ENCODE measurements around the gene CRISP1.
A peak's percentile ranks its signal among the peaks of the same experiment; 100 is the strongest.
"Not testable (repeated sequence)": the region's sequence is repeated elsewhere in the genome, so short reads cannot be mapped to it uniquely, and the experiment has no call there.

The CRISP1 gene

DNA sequence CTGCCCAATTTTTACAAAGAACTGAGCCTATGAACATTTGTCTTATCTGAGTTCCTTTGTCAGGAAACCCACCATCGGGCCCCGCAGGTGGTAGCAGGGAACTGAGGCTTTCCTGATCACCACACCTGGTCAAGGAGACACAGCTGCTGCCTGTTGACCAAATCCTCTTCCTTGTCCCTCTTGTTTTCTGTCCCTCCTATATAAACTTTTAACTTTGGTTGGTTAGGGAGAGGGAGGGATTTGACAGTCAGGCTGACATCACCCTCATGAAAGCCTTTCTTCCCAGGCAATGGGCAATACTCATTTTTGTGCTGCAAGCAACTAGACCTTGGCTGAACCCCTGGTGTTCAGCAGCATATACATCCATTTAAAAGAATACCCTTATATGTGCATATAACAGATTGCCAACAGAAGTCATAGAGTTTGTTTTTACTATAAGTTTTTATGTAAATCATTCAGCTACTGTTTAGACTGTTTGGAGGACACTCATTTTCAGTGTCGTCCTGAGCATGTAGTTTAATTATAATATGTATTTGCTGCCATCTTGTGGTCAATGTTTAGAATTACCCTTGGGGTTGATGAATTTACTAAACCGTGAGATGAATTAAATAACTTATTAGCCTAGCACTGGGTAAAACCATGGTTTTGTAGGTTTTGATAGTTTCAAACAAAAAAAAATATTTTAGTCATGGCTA is 17.0 kb downstream of the CRISP1 start:
- DNase-seq, result peak; percentile 55
- in situ Hi-C loops (cut with HindIII; ENCODE audit: low pct_ligation_motif_present, low pct_unique_long_range_greater_than_20kb, low sequenced_read_pairs), result no loop called here

GRCh38 chr6:49847673-49848072 is 18.7 kb downstream of the CRISP1 start:
- no peak for DNase-seq
- in situ Hi-C loops (cut with HindIII; ENCODE audit: low pct_ligation_motif_present, low pct_unique_long_range_greater_than_20kb, low sequenced_read_pairs), result no loop called here

- DNase-seq, result no peak
- in situ Hi-C loops (cut with HindIII; ENCODE audit: low pct_ligation_motif_present, low pct_unique_long_range_greater_than_20kb, low sequenced_read_pairs), result no loop called here
Measured at GRCh38 chr6:49847014-49847413, 19.3 kb downstream of the CRISP1 start.

DNA sequence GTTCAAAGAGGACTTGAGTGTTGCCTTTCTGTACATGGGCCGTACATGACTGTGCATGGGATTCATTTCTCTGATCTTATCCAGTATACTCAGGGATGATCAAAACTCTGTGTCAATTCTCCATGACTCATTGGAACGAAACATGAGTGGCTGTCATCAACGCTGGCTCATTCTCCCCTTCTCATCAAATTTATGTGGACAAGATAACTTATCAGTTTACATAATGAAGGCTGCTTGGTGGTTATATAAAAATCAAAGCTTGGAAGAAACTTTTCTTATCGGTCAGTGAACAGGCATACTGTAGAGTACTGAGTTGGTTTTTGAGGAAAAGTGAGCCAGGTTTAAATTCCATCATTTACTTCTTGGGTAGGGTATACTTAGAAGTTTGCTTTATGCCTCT is 24.9 kb downstream of the CRISP1 start:
- in situ Hi-C loops (cut with HindIII; ENCODE audit: low pct_ligation_motif_present, low pct_unique_long_range_greater_than_20kb, low sequenced_read_pairs), result no loop called here
- DNase-seq, result no peak

GRCh38 chr6:49839957-49840356 is 26.4 kb downstream of the CRISP1 start:
- in situ Hi-C loops (cut with HindIII; ENCODE audit: low pct_ligation_motif_present, low pct_unique_long_range_greater_than_20kb, low sequenced_read_pairs), result no loop called here
- DNase-seq, result no peak

- in situ Hi-C loops (cut with HindIII; ENCODE audit: low pct_ligation_motif_present, low pct_unique_long_range_greater_than_20kb, low sequenced_read_pairs), result no loop called here
- DNase-seq, result no peak
Measured at GRCh38 chr6:49839162-49839561, 27.2 kb downstream of the CRISP1 start.

- DNase-seq, result no peak
- in situ Hi-C loops (cut with HindIII; ENCODE audit: low pct_ligation_motif_present, low pct_unique_long_range_greater_than_20kb, low sequenced_read_pairs), result no loop called here
Measured at GRCh38 chr6:49835140-49835539, 31.2 kb downstream of the CRISP1 start.

GRCh38 chr6:49833386-49833785 is 32.9 kb downstream of the CRISP1 start:
- in situ Hi-C loops (cut with HindIII; ENCODE audit: low pct_ligation_motif_present, low pct_unique_long_range_greater_than_20kb, low sequenced_read_pairs), result no loop called here
- no peak for DNase-seq

DNA sequence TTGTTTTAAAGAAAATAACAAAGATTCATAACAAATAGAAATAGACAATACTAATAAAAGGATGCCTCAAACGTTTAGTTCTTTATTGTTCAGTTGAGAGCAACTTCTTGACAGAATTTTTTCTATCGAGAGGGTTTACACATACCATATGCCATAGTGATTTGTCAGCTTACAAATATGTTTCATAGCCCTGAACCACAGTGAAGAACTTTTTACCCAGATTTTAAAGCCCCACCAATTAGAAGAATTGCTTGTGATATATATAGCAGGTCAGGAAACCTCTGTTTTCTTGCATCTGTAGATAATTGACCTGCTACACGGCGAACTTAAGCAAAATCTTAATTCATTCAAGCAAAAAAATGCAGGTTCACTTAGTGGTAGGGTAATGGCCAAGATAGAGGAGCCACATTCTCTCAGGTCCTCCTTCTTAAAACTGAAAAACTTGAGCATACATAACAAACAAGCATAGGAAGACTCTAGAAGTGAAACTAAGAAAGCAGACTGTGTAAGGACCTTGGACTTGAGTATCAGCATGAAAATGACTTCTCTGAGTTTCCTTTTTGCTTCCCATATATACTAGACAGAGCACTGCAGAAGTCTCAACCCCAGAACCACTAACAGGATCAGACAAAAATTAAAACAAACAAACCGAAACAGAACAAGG is 39.5 kb downstream of the CRISP1 start:
- in situ Hi-C loops (cut with HindIII; ENCODE audit: low pct_ligation_motif_present, low pct_unique_long_range_greater_than_20kb, low sequenced_read_pairs), result no loop called here
- no peak for DNase-seq

DNA sequence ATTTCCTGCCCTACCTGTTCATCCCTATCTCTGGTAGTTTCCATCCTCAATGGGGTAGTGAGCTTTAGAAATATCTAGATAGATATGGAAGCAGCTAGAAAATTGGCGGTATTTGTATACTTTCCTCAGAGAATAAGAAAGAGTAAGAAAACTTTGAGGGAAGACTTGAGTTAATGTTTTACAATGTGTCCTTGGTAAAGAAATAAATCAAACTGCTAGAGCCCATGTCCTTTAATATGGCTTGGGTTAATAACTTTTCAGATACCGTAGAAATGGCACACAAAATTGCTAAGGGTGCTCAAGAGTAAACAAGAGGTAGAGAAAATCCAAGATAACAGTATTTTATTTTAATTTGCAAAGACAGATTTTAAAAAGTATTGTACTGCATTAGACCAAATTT is 51.2 kb downstream of the CRISP1 start:
- in situ Hi-C loops (cut with HindIII; ENCODE audit: low pct_ligation_motif_present, low pct_unique_long_range_greater_than_20kb, low sequenced_read_pairs), result no loop called here
- no peak for DNase-seq

- in situ Hi-C loops (cut with HindIII; ENCODE audit: low pct_ligation_motif_present, low pct_unique_long_range_greater_than_20kb, low sequenced_read_pairs), result no loop called here
- DNase-seq, result no peak
Measured at GRCh38 chr6:49813248-49813647, 53.1 kb downstream of the CRISP1 start.

- DNase-seq, result no peak
- in situ Hi-C loops (cut with HindIII; ENCODE audit: low pct_ligation_motif_present, low pct_unique_long_range_greater_than_20kb, low sequenced_read_pairs), result no loop called here
Measured at GRCh38 chr6:49806145-49806544, 60.2 kb downstream of the CRISP1 start.

- no peak for DNase-seq
- in situ Hi-C loops (cut with HindIII; ENCODE audit: low pct_ligation_motif_present, low pct_unique_long_range_greater_than_20kb, low sequenced_read_pairs), result no loop called here
Measured at GRCh38 chr6:49805246-49805645, 61.1 kb downstream of the CRISP1 start.

- no peak for DNase-seq
- in situ Hi-C loops (cut with HindIII; ENCODE audit: low pct_ligation_motif_present, low pct_unique_long_range_greater_than_20kb, low sequenced_read_pairs), result no loop called here
Measured at GRCh38 chr6:49801525-49801924, 64.8 kb downstream of the CRISP1 start.

- in situ Hi-C loops (cut with HindIII; ENCODE audit: low pct_ligation_motif_present, low pct_unique_long_range_greater_than_20kb, low sequenced_read_pairs), result no loop called here
Measured at GRCh38 chr6:49799090-49799489, 67.2 kb downstream of the CRISP1 start.

DNA sequence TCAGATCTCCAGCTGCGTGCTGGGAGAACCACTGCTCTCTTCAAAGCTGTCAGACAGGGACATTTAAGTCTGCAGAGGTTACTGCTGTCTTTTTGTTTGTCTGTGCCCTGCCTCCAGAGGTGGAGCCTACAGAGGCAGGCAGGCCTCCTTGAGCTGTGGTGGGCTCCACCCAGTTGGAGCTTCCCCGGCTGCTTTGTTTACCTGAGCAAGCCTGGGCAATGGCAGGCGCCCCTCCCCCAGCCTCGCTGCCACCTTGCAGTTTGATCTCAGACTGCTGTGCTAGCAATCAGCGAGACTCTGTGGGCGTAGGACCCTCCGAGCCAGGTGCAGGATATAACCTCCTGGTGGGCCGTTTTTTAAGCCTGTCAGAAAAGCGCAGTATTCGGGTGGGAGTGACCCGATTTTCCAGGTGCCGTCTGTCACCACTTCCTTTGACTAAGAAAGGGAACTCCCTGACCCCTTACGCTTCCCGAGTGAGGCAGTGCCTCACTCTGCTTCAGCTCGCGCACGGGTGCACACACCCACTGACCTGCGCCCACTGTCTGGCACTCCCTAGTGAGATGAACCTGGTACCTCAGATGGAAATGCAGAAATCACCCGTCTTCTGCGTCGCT is 69.4 kb downstream of the CRISP1 start:
- in situ Hi-C loops (cut with HindIII; ENCODE audit: low pct_ligation_motif_present, low pct_unique_long_range_greater_than_20kb, low sequenced_read_pairs); DNase-seq: not testable (repeated sequence)

More at GRCh38 chr6:49799090-49799489, 67.2 kb downstream of the CRISP1 start:
- no peak for DNase-seq

DNA sequence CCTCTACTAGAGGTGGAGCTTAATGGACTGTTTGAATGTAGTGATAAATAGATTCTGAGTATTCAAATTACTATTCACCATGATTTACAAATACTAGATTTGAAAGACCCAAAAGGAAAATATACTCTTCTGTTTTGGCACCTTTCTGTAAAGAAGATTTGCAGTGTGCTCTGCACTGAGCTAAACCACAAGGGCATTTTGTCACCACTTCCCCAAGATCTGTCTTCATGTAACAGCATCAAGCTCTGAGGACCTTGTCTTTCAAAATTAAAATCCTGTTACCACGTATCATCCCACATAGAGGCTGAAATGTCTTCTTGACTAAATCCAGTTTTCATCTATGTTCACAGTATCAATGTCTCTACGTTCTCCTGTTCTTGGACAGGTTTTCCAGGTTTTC is 76.0 kb downstream of the CRISP1 start:
- DNase-seq, result no peak
- in situ Hi-C loops (cut with HindIII; ENCODE audit: low pct_ligation_motif_present, low pct_unique_long_range_greater_than_20kb, low sequenced_read_pairs), result no loop called here

- in situ Hi-C loops (cut with HindIII; ENCODE audit: low pct_ligation_motif_present, low pct_unique_long_range_greater_than_20kb, low sequenced_read_pairs), result no loop called here
- DNase-seq, result no peak
Measured at GRCh38 chr6:49787176-49787575, 79.2 kb downstream of the CRISP1 start, which contains the start of gene PGK2. Gene PGK2 (minus strand): TSS chr6:49787285. CDS start chr6:49787187, 98 bp downstream.

GRCh38 chr6:49784272-49784671 is 82.1 kb downstream of the CRISP1 start:
- DNase-seq, result no peak
- in situ Hi-C loops (cut with HindIII; ENCODE audit: low pct_ligation_motif_present, low pct_unique_long_range_greater_than_20kb, low sequenced_read_pairs), result no loop called here

All from ACHN (cell line).